HUES6 (cell line): ENCODE data around the gene SYTL5.

ENCODE experiments used
- H3K27ac ChIP-seq: 2 replicates; pipeline ENCODE4 v1.7.0; 2013; ENCODE audit warnings: low read depth, mild to moderate bottlenecking, low read length, inconsistent platforms
- H3K27me3 ChIP-seq: 2 replicates; pipeline ENCODE4 v1.6.1; 2013; ENCODE audit warnings: low read length; ENCODE audit not compliant: control insufficient read depth, insufficient read depth
- H3K36me3 ChIP-seq: 2 replicates; pipeline ENCODE4 v1.6.1; 2013; ENCODE audit warnings: low read length; ENCODE audit not compliant: control insufficient read depth, insufficient read depth
- H3K4me1 ChIP-seq: 2 replicates; pipeline ENCODE4 v1.6.1; 2013; ENCODE audit warnings: low read length; ENCODE audit not compliant: control insufficient read depth, insufficient read depth
- H3K4me3 ChIP-seq: 2 replicates; pipeline ENCODE4 v1.5.1; 2013; ENCODE audit warnings: low read depth, low read length
- H3K9ac ChIP-seq: one replicate; pipeline ENCODE4 v1.6.1; 2013; ENCODE audit warnings: mild to moderate bottlenecking, low read length
- H3K9me3 ChIP-seq: 2 replicates; pipeline ENCODE4 v1.6.1; 2013; ENCODE audit warnings: low read depth, low read length; ENCODE audit not compliant: control insufficient read depth, insufficient read depth

SYTL5 gene

GRCh38 chrX:38028300-38028699, 21.9 kb downstream of the SYTL5 start:
- no peak overlapping the region for H3K4me3 ChIP-seq
- no peaks in the 10 kb centered on the region for H3K27me3 ChIP-seq
- H3K36me3 ChIP-seq = no peaks in the 10 kb centered on the region
- H3K9me3 ChIP-seq = peaks cover 9% of the 10 kb centered on the region
- H3K4me1 ChIP-seq = no peaks in the 10 kb centered on the region
- no peak overlapping the region for H3K27ac ChIP-seq
- no peak overlapping the region for H3K9ac ChIP-seq

GRCh38 chrX:38036466-38036865, 30.1 kb downstream of the SYTL5 start:
- Histone ChIP-seq H3K9ac (no peak overlapping the region), H3K36me3 (no peaks in the 10 kb centered on the region), H3K27ac (no peak overlapping the region), H3K27me3 (no peaks in the 10 kb centered on the region), H3K4me3 (no peak overlapping the region), H3K9me3 (no peaks in the 10 kb centered on the region), H3K4me1 (no peaks in the 10 kb centered on the region)

- H3K27ac ChIP-seq = no peak overlapping the region
These were observed 32.1 kb downstream of the SYTL5 start for GRCh38 chrX:38038501-38038900.

GRCh38 chrX:38041237-38041636, 34.9 kb downstream of the SYTL5 start:
- no peaks in the 10 kb centered on the region for H3K27me3 ChIP-seq
- H3K9me3 ChIP-seq = no peaks in the 10 kb centered on the region
- no peak overlapping the region for H3K9ac ChIP-seq
- no peak overlapping the region for H3K4me3 ChIP-seq
- H3K4me1 ChIP-seq = no peaks in the 10 kb centered on the region
- H3K27ac ChIP-seq = no peak overlapping the region
- H3K36me3 ChIP-seq = no peaks in the 10 kb centered on the region

More at GRCh38 chrX:38038501-38038900, 32.1 kb downstream of the SYTL5 start:
- Histone ChIP-seq H3K9me3 (no peaks in the 10 kb centered on the region), H3K4me1 (no peaks in the 10 kb centered on the region), H3K4me3 (no peak overlapping the region), H3K9ac (no peak overlapping the region), H3K27me3 (no peaks in the 10 kb centered on the region), H3K36me3 (no peaks in the 10 kb centered on the region)

- H3K9me3 ChIP-seq = no peaks in the 10 kb centered on the region
- no peak overlapping the region for H3K4me3 ChIP-seq
- no peaks in the 10 kb centered on the region for H3K4me1 ChIP-seq
- H3K27ac ChIP-seq = no peak overlapping the region
- no peak overlapping the region for H3K9ac ChIP-seq
- no peaks in the 10 kb centered on the region for H3K27me3 ChIP-seq
- H3K36me3 ChIP-seq = no peaks in the 10 kb centered on the region
These were observed 38.3 kb downstream of the SYTL5 start for GRCh38 chrX:38044701-38045100.

- H3K27ac ChIP-seq = no peak overlapping the region
- no peaks in the 10 kb centered on the region for H3K27me3 ChIP-seq
- no peaks in the 10 kb centered on the region for H3K4me1 ChIP-seq
- H3K4me3 ChIP-seq = no peak overlapping the region
- H3K9ac ChIP-seq = no peak overlapping the region
- no peaks in the 10 kb centered on the region for H3K9me3 ChIP-seq
- H3K36me3 ChIP-seq = no peaks in the 10 kb centered on the region
These were observed 39.3 kb downstream of the SYTL5 start for GRCh38 chrX:38045538-38046096.

- Histone ChIP-seq H3K27me3 (no peaks in the 10 kb centered on the region), H3K4me3 (no peak overlapping the region), H3K9ac (no peak overlapping the region), H3K27ac (no peak overlapping the region), H3K9me3 (no peaks in the 10 kb centered on the region), H3K36me3 (no peaks in the 10 kb centered on the region), H3K4me1 (no peaks in the 10 kb centered on the region; the same call in 1 of the 2 replicates)
These were observed 42.5 kb downstream of the SYTL5 start for GRCh38 chrX:38048886-38049285.

- Histone ChIP-seq H3K27ac (no peak overlapping the region), H3K4me3 (no peak overlapping the region), H3K9ac (no peak overlapping the region), H3K36me3 (no peaks in the 10 kb centered on the region), H3K4me1 (no peaks in the 10 kb centered on the region; the same call in 1 of the 2 replicates), H3K9me3 (no peaks in the 10 kb centered on the region), H3K27me3 (no peaks in the 10 kb centered on the region)
These were observed 44.5 kb downstream of the SYTL5 start for GRCh38 chrX:38050806-38051205.

GRCh38 chrX:38052096-38052495, 45.7 kb downstream of the SYTL5 start:
- H3K27ac ChIP-seq = no peak overlapping the region
- no peak overlapping the region for H3K4me3 ChIP-seq

GRCh38 chrX:38055170-38055847, 49.0 kb downstream of the SYTL5 start:
- Histone ChIP-seq H3K9ac (no peak overlapping the region), H3K9me3 (no peaks in the 10 kb centered on the region), H3K27ac (no peak overlapping the region), H3K36me3 (no peaks in the 10 kb centered on the region), H3K4me1 (peaks cover under 1% of the 10 kb centered on the region; the same call in 1 of the 2 replicates), H3K27me3 (no peaks in the 10 kb centered on the region; the same call in 1 of the 2 replicates), H3K4me3 (no peak overlapping the region)

More at GRCh38 chrX:38052096-38052495, 45.7 kb downstream of the SYTL5 start:
- Histone ChIP-seq H3K9ac (no peak overlapping the region), H3K9me3 (no peaks in the 10 kb centered on the region), H3K36me3 (no peaks in the 10 kb centered on the region), H3K27me3 (no peaks in the 10 kb centered on the region), H3K4me1 (no peaks in the 10 kb centered on the region; the same call in 1 of the 2 replicates)

GRCh38 chrX:38060331-38060878, 54.1 kb downstream of the SYTL5 start:
- H3K27me3 ChIP-seq = no peaks in the 10 kb centered on the region; the same call in 1 of the 2 replicates
- peak overlapping the region; percentile 51; the same call in 1 of the 2 replicates for H3K27ac ChIP-seq
- H3K9ac ChIP-seq = no peak overlapping the region
- H3K36me3 ChIP-seq = no peaks in the 10 kb centered on the region
- peaks cover 15% of the 10 kb centered on the region for H3K4me1 ChIP-seq
- no peak overlapping the region for H3K4me3 ChIP-seq
- no peaks in the 10 kb centered on the region for H3K9me3 ChIP-seq
